Stimulated activated naive CD4-positive, alpha-beta T cell (primary cell): Measurements from ENCODE around the gene RBMXL3.
"Not testable (repeated sequence)": the region's sequence is repeated elsewhere in the genome, so short reads cannot be mapped to it uniquely, and the experiment has no call there.

Source experiments
- DNase-seq, 6 experiments: peaks; one replicate each; lab custom pipeline; 2025; lab: John Stamatoyannopoulos, UW

RBMXL3 gene

DNA sequence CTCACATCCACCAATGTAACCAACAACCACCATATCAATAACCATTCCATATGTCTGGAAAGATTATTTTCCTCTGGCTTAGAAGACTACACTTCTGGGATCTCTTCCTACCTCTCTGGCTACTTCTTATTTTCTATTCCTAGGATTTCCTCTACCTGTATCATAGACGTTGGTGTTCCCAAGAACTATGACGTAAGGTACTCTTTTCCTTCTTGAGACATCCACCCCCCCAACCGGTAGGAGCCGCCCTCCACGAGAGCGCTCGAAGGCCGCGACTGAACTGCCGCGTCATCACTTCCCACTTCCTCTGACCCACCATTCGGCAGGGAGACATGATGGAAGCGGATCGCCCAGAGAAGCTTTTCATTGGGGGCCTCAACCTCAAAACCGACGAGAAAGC, at the start of gene RBMXL3:
RBMXL3 (plus strand) TSS at position 301 of the 400 bp plus-strand sequence; CDS start at position 333, 32 bp downstream.
- DNase-seq, result no peak

DNA sequence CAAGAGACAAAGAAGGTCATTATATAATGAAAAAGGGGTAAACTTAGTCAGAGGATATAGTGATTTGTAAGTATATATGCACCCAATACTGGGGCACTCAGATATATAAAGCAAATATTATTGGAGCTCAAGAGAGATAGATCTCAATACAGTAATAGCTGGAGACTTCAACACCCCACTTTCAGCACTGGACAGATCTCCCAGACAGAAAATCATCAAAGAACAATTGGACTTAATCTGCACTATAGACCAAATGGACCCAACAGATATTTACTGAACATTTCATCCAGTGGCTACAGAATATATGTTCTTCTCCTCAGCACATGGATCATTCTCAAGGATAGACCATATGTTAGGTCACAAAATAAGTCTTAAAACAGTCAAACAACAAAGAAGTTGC, 47.2 kb upstream of the RBMXL3 start:
- DNase-seq, result no peak

DNA sequence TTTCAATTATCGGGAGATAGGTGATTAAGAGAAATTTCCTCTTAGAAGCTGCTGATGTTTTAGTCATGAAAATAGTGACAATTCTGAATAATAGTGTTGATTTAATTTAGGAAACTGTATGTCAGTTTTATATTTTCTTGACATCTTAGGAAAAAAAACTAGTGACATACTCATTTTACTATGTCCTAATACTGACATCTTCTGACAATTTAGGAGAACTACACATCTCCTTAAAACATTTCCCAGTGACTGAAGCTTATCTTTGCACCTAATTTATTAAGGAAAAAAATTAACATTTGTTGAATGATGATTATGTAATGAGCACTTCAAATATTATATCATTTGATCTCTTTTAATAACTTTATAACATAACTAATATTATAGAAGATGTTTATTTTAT, 42.0 kb upstream of the RBMXL3 start:
- no peak for DNase-seq

DNA sequence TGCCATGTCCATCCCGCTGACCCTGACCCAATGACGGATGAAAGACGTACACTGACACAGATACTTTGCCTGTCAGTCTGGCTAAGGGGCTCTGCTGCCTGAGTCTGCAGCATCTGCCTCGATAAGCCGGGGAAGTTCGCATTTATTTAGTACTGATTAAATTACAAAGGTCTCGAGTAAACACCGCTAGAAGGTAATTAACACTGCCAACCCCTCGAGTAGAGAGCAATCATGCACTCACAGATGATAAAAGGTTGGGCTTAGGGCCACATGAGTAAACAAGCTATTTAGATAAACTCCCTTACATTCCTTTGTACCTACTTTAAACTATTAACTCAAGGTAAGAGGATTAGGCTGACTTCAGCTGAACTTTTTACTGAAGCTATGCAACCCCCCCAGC, 16.0 kb upstream of the RBMXL3 start:
- no peak for DNase-seq

DNA sequence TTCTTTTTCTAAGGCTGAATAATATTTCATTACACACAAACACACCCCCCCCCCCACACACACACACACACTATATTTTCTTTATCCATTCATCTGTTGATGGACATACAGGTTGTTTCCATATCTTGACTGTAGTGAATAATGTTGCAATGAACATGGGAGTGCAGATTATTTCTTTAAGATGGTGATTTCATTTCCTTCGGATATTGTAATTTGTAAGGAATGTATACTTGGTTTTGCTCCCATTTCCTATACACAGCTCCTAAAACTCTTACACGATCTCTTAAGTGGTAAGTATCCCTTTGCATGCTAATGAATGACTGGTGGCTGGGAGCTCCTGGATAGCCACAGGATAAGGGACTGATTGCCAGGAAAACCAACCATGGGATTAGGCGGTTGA, 14.7 kb upstream of the RBMXL3 start:
- DNase-seq, result no peak

DNA sequence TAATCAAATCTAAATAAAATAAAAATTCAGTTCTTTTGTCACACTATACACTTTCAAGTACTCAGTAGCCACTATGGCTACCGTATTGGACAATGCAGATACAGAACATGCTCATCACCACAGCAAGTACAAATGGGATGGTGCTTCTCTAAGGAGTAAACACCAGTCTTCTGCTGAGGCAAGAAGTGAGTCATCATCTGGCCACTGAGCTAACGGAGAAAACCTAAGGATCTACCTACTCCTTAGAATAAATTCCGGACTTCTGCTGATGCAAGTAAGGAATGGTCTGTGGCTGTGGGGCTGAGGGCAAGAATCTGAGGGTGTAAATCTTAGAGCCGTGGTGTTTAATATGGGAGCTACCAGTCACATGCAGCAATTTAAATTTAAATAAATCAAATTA, 11.3 kb upstream of the RBMXL3 start:
- DNase-seq, result no peak

DNA sequence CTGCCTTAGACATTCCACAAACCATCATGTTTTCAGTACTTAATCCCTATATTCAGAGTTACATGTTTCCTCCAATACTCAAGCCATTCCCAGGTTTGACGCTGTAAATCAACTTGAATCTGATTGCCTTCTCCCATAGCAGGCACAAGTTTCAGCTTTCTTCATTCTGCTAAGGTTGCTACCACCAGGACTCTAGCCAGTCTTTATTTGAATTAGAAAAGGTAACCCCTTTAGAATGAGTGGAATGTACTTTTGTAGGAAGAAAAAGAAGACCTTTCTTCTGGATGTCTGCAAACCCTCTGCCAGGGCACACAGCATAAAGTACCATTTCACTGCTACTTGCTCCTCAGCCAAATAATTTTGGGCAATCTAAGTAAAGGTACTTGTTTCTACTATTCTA, 10.7 kb upstream of the RBMXL3 start:
- no peak for DNase-seq

DNA sequence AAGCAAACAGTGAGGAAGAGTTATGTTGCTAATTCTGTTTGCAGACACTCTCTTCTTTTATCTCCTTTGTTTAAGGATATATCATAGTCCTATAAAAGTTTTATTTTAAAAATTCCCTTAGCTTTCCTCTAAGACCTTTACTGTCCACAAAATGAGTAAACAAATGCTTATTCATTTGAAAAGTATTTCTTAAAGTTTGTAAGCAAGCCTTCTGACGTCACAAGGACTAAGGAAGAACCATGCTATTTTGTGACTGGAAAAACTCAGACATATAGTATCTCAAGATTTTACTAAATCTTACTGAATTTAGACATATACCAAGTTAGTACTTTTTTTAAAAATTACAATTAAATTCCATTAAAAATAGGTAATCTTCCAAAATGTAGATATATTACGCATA, 5.2 kb upstream of the RBMXL3 start:
- no peak for DNase-seq

DNA sequence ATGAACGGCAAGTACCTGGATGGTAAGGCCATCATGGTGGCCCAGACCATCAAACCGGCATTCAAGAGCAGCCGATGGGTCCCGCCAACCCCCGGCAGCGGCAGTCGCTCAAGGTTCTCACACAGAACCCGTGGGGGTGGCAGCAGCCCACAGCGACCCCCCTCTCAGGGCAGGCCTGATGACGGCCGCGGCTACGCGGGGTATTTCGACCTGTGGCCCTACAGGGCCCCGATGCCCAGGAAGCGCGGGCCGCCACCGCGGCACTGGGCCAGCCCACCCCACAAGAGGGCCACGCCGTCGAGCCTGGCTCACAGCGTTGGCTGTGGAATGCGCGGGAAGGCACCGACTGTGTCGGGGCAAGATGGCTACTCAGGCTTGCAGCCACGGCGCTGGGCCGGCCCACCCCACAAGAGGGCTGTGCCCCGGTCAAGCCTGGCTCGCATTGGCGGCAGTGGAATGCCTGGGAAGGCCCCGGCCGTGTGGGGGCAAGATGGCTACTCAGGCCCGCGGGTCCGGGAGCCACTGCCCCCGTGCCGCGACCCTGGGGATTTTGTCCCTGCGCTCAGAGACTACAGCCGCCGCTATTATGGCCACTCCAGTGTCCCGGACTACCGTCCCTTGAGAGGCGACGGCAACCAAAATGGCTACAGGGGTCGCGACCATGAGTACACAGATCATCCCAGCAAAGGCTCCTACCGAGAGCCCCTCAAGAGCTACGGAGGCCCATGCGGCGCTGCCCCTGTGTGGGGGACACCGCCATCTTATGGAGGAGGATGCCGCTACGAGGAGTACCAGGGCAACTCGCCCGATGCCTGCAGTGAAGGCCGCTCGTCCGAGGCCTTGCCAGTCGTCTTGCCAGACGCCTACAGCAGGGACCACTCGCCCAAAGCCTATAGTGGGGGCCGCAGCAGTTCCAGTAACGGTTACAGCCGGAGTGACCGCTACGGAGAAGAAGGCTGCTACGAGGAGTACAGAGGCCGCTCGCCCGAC, 731 bp downstream of the RBMXL3 start:
- no peak for DNase-seq

DNA sequence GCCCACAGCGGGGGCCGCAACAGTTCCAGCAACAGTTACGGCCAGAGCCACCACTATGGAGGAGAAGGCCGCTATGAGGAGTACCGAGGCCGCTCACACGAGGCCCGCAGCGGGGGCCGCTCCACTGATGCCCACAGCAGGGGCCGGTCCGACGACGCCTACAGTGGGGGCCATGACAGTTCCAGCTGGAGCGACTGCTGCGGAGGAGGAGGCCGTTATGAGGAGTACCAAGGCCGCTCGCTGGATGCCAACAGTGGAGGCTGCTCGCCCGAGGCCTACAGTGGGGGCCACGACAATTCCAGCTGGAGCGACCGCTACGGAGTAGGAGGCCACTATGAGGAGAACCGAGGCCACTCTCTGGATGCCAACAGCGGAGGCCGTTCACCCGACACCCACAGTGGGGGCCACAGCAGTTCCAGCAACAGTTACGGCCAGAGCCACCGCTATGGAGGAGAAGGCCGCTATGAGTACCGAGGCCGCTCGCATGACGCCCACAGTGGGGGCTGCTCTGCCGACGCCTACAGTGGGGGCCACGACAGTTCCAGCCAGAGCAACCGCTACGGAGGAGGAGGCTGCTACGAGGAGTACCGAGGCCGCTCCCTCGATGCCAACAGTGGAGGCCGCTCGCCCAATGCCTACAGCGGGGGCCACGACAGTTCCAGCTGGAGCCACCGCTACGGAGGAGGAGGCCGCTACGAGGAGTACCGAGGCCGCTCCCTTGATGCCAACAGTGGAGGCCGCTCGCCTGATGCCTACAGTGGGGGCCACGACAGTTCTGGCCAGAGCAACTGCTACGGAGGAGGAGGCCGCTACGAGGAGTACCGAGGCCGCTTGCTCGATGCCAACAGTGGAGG, 1.7 kb downstream of the RBMXL3 start:
- DNase-seq, result no peak

DNA sequence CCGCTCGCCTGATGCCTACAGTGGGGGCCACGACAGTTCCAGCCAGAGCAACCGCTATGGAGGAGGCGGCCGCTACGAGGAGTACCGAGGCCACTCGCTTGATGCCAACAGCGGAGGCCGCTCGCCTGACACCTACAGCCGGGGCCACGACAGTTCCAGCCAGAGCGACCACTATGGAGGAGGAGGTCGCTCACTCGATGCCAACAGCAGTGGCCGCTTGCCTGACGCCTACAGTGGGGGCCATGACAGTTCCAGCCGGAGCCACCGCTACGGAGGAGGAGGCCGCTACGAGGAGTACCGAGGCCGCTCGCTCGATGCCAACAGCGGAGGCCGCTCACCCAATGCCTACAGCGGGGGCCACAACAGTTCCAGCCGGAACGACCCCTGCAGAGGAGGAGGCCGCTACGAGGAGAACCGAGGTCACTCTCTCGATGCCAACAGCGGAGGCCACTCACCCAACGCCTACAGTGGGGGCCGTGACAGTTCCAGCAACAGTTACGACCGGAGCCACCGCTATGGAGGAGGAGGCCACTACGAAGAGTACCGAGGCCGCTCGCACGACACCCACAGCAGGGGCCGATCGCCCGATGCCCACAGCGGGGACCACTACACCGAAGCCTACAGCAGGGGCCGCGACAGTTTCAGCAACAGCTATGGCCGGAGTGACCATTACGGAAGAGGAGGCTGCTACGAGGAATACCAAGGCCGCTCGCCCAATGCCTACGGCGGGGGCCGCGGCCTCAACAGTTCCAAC, 2.5 kb downstream of the RBMXL3 start:
- no peak for DNase-seq

DNA sequence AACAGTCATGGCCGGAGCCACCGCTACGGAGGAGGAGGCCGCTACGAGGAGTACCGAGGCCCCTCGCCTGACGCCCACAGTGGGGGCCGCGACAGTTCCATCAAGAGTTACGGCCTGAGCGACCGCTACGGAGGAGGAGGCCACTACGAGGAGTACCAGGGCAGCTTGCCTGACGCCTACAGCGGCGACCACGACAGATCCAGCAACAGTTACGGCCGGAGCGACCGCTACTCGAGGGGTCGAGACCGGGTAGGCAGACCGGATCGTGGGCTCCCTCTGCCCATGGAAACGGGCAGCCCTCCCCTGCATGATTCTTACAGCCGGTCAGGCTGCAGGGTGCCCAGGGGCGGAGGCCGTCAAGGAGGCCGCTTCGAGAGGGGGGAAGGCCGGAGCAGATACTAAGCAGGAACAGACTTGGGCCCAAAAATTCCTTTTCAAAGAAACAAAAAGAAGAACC, 3.1 kb downstream of the RBMXL3 start:
- no peak for DNase-seq

DNA sequence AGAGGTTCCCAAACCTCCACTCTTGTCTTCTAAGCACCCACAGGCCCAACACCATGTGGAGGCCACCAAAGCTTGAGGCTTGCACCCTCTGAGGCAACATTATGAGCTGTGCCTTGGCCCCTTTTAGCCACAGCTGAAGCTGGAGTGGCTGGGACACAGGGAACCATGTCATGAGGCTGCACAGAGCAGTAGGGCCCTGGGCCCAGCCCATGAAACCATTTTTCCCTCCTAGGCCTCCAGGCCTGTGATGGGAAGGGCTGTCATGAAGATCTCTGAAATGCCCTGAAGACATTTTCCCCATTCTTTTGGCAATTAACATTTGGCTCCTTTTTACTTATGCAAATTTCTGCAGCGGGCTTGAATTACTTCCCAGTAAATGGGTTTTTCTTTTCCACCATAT, 14.8 kb downstream of the RBMXL3 start:
- DNase-seq, result no peak

DNA sequence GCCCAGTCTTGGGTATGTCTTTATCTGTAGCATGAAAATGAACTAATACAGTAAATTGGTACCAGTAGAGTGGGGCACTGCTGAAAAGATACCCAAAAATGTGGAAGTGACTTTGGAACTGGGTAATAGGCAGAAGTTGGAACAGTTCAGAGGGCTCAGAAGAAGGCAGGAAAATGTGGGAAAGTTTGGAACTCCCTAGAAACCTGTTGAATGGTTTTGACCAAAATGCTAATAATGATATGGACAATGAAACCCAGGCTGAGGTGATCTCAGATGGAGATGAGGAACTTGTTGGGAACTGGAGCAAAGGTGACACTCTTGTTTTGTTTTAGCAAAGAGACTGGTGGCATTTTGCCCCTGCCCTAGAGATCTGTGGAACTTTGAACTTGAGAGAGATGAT, 20.3 kb downstream of the RBMXL3 start:
- DNase-seq, result not testable (repeated sequence)

DNA sequence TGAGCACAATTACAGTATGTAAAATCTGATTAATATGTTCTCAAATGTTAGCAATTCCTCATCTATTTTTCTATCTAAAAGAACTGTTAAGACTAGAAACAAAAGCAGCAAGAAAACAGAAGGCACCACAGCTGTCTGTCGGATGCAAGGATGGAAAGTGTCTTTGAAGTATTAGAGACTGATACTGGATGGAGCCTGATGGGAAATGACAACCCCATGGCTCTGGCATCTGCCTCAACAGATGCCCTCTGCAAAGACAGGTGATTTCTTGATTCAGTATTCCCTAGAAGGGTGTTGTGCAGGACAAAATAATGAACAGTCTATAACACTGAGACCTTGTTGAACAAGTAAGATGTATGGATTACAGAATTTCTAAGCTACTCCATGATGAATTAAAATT, 24.9 kb downstream of the RBMXL3 start:
- DNase-seq, result no peak

DNA sequence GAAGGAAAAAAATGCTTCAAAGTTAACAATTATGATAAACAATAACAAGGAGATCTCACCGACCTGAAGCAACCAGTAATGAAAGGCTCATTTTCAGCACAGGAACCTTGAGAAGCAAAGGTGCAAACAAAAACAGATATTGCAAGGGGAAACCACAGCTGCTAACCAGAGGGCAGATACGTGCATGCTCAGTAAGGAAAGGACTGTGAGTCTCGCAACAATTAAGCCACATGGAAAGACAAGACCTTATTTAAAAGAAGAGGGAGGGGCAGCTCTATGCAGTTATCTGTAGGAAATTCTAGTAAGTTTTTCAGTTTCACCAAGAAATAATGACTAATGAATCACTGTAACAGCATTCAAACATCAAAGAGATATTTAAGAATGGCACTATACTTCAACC, 25.4 kb downstream of the RBMXL3 start:
- no peak for DNase-seq

DNA sequence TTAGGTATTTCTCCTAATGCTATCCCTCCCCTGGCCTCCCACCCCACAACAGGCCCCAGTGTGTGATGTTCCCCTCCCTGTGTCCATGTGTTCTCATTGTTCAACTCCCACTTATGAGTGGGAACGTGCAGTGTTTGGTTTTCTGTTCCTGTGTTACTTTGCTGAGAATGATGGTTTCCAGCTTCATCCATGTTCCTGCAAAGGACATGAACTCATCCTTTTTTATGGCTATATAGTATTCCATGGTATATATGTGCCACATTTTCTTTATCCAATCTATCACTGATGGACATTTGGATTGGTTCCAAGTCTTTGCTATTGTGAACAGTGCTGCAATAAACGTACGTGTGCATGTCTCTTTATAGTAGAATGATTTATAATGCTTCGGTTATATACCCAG, 28.1 kb downstream of the RBMXL3 start:
- DNase-seq, result not testable (repeated sequence)

DNA sequence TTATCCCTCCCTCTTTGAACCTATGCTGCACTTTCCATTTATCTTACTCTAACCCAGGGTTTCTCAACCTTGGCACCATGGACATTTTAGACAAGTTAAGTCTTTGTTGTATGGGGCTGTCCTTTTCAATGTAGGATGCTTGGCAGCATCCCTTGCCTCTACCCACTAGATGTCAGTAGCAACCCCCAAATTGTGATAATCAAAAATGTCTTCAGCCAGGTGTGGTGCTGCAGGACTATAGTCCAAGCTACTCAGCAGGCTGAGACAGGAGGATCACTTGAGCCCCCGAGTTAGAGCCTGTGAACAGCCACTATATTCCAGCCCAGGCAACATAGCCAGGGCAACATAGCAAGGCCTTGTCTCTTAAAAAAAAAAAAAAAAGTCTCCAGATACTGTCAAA, 37.7 kb downstream of the RBMXL3 start:
- no peak for DNase-seq

DNA sequence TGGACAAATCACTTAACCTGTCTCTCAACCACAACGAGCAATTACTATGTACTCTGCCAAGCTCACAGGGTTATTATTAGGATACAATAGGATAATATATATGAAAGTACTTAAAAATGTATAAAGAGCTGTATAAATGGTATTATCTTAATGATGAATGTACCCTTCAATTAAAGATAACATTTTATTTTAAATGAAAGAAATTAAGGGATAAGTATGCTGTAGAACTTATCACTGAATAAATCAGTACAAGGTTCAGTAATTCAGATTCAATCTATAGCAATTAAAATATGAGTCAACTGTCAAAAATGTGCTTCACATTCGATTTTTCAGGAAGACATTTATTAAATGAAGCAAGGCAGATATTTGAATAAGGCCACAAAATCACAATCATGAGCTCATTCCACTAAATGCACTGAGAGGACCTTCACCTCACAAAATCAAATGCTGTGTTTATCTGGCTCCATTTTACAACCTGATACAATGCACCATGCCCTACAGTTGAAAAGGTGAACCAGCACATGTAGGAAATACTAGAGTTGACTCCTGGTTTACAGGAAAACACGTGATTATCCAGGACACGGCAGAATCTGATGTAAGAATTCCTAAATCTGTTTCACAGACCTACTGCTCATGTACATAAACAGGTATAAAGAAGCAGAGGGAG, 40.3 kb downstream of the RBMXL3 start:
- no peak for DNase-seq

DNA sequence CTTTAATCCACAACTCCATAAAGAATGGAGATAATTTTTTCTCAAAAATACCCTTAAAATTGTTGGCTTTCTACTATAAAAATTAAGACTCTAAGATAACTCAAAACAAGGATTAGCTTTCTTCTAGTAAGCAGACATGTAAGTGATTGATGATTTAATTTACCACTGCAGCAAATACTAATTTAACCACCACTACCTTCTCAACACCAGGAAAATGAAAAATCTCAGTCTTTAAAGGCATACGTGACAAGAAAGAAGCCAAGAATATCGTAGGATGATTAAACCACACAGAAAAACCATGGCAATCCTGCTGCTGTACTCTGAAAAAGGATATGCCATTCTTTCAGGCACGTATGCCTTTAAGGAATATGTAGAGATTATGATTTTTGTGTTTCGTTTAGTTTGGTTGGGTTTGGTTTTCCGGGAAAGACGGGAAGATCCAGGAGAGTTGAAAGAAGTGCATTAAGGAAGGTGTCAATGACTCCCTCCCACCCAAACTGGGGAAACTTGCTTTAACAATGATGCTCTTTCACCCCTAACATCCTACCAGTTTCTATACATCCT, 43.8 kb downstream of the RBMXL3 start:
- DNase-seq, result no peak
